Measurements from ENCODE around the gene PHKG1.
"Not testable (repeated sequence)": the region's sequence is repeated elsewhere in the genome, so short reads cannot be mapped to it uniquely, and the experiment has no call there.

- not testable (repeated sequence) for TF ChIP-seq CTCF, POLR2A (IDR thresholded peaks at IDR 0.05)
Measured at GRCh38 chr7:56131062-56131461, 38.3 kb upstream of the PHKG1 start.

Data from esophagus squamous epithelium (tissue), 4 donors.